SH-SY5Y (cell line): Measurements from ENCODE around the gene EIF4G3.

ENCODE experiments used
- GATA2 ChIP-seq: IDR thresholded peaks from 2 replicates; pipeline ENCODE4 v1.6.1; 2011; ENCODE audit warnings: mild to moderate bottlenecking, low read depth, low read length
- GATA3 ChIP-seq: IDR thresholded peaks from 2 replicates; pipeline ENCODE4 v1.6.1; 2011; ENCODE audit warnings: low read depth, mild to moderate bottlenecking, low read length, moderate library complexity

Gene EIF4G3

GRCh38 chr1:21176586-21177555 lies at the start of gene EIF4G3:
TSS of gene EIF4G3 (minus strand) at chr1:21176897. CDS start at chr1:21002742, 174,155 bp downstream.
- no peak for TF ChIP-seq GATA2
- no peak for TF ChIP-seq GATA3

- TF ChIP-seq GATA3 (no peak), GATA2 (no peak)
These were observed 48.4 kb upstream of the EIF4G3 start for GRCh38 chr1:21225065-21225464.

DNA sequence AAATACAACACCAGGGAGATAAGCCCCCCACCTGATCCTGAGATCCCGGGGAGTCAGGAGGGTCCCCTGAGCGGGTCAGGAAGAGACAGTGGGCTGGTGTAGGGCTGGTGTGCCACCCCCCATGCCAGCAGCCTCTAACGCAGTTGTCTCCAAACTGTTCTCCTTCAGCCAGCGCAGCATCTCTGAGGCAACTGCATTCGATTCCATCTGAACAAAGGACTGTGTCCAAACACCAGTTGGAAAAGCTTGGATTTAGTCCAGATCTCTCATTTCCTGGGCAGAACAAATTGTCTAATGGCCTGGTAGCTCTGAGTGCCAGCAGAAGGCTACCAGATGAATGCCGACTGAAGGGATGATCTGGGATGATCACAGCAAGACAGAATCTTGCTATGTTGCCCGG lies 44.1 kb upstream of the EIF4G3 start:
- TF ChIP-seq GATA3 = no peak
- 0 out of 2 replicates have a peak, but pooled peaks have one; percentile 11 for TF ChIP-seq GATA2

GRCh38 chr1:21219674-21220073 lies 43.0 kb upstream of the EIF4G3 start:
- no peak for TF ChIP-seq GATA3
- TF ChIP-seq GATA2 = no peak

DNA sequence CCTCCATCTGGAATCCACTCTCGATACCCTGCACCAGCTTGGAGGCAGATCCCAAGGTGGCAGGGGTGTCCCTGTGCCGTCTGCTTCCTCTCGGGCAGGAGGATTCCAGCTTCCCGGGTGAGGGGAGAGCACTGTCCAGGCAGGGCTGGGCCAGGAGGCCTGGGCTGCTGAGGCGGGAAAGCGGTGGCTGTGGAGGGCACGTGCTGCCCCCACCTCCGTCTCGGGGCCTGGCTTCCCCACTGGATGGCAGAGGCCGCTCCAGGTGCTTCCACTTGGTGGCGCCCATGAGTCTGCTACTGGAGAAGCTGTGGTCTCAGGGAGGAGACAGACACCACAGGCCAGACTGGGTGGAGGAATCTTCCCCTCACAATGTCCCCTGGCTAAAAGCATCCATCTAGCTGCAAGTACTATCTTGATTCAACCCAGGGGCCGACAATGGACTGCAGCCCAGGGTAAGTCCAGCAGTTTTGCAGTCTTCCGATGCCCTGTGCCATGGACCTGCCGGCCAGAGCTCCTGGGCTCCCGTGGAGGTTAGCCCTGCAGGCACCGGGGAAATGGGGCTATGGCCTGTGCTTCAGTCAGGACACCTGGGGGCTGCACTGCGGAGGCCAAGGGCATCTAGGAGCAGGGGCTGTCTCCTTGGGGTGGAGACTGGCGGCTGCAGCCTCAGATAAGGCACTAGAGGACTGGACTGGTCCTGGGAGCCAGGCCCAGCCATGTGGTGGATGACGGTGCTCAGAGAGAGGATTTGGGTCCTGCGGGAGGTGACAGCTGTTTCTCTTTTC lies 41.3 kb upstream of the EIF4G3 start:
- no peak for TF ChIP-seq GATA2
- no peak for TF ChIP-seq GATA3

DNA sequence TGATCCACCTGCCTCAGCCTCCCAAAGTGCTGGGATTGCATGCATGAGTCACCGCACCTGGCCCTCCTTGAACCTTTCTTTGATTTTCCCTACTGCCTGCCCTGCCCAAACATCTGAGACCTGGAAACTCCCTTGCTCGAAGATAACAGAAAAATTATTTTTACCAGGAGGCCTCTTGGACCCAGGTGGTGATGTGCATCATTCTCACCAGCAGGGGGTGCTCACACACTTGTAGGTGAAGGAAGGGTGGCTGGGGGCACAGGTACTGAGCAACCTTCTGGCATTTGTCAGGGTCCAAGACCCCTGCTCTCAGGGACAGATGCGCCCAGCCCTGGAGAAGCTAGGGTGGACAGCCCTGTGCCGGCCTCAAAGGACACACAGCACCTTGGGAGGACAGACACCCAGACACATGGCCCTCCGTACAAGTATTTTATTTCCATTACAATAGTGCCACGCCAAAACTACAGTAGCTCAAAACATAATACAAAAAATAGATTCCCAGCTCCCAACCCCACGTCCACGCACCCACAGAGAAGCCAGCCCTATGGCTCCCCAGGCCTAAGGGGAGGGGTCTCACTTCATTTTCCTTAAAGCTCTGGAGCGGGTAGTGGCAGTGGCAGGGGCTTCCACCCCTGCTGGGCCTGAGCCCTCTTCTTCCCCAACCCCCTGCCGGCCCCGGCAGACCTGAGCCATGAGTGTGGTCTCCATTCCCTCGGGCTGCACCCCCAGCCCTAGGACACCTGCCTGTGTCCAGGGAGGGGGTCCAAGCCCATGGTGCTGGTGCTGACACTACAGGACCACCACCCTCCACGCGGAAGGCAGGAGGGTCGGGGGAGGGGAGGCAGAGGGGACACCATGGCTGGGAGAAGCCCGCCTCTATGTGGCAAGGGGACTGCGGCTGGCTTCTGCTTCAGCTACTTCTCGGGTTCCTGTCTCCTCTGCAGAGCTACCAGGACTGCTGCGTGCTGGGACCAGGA lies 40.4 kb upstream of the EIF4G3 start:
- TF ChIP-seq GATA2 (no peak), GATA3 (no peak)

DNA sequence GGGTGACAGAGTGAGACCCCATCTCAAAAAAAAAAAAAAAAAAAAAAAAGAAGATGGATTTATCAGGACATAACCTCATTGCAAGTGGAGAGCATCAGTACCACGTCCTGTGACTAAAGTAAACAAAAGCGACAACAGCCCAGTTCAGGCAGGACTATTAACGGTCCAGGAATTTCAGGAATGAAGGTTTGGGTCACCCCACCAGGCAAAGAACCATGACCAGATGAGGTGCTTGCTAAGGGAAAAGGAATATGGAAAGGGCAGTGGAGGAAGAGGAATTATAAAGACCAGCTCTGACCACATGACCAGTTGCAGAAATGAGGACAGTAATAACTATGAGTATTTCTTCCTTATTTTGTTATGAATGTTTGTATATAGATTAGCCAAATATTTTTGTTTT lies 35.4 kb upstream of the EIF4G3 start:
- TF ChIP-seq GATA2 (no peak), GATA3 (no peak)

GRCh38 chr1:21206117-21206516 lies 29.4 kb upstream of the EIF4G3 start:
- no peak for TF ChIP-seq GATA3
- TF ChIP-seq GATA2 = no peak

DNA sequence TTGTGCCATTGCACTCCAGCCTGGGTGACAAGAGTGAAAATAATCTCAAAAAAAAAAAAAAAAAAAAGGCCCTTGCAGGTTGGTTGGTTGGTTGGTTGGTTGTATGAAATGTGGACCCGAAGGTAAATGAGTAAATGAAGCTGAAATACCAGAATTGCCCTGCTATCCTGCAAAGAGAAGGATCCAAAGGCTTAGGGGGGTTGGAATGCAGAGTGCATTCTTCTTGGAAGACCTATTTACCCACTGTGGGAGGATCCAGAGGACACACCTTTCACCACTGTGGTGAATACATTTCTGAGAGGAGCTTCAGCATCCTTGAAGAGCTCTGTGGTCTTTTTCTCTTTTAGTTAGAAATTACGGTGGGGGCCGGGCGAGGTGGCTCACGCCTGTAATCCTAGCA lies 28.7 kb upstream of the EIF4G3 start:
- TF ChIP-seq GATA3 (no peak), GATA2 (no peak)

GRCh38 chr1:21201650-21202049 lies 25.0 kb upstream of the EIF4G3 start:
- TF ChIP-seq GATA2 = no peak
- TF ChIP-seq GATA3 = no peak

- TF ChIP-seq GATA3 (no peak), GATA2 (no peak)
These were observed 24.1 kb upstream of the EIF4G3 start for GRCh38 chr1:21200767-21201166.

DNA sequence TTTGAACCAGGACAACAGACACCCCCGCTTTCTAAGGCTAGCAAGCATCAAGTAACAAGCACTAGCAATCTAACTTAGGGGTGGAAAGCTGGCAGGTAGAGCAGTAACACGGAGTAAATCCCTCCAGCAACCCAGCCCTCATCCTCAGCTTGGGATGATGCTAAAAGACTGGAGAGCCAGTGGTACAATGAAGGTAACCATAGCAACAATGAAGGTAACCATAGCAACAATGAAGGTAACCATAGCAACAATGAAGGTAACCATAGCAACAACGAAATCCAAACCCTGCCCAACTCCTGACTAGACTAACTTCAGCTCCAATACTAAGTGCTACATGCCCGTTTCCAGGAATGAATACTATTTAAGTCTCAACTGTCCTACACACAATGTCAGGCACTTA lies 22.2 kb upstream of the EIF4G3 start:
- TF ChIP-seq GATA2 (no peak), GATA3 (no peak)

- TF ChIP-seq GATA2 (no peak), GATA3 (no peak)
These were observed 16.2 kb upstream of the EIF4G3 start for GRCh38 chr1:21192871-21193270.
